CD4-positive, alpha-beta T cell treated with Interleukin-21 for 1 hour (primary cell): ENCODE results near the gene MYOT.

Source experiments
- DNase-seq: peaks from one replicate; pipeline ENCODE4 v3.0.0-alpha.2; 2020

Gene MYOT

DNA sequence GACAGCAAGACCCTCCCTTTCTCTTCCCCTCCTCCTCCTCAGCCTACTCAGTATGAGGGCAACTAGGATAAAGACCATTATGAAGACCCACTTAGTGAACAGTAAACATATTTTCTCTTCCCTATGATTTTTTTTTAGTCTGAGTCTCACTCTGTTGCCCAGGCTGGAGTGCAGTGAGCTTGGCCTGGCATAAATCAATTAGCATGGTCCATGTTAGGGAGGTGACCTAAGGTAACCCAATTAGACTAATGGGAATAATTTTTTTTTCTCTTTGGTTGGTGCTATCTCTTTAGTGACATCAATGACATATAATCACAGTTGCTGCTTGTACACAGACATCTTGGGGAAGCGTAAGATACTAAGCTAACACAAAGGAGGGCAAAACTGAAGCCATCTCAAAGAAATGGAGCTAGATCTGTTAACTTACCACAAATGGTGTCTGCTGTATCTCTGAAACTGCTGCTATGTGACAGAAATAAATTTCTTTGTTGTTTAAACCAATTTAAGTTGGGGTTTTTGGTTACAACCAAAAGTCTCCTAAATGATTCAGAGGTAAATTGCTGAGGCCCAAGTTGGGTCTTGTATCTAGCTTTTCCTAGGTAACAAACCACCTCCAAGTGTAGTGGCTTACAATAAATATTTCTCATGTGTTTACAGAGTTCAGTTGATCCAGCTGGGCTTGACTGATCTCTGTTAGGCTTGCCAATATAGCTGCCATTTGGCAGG is 34.9 kb downstream of the MYOT start:
- DNase-seq = no peak

DNA sequence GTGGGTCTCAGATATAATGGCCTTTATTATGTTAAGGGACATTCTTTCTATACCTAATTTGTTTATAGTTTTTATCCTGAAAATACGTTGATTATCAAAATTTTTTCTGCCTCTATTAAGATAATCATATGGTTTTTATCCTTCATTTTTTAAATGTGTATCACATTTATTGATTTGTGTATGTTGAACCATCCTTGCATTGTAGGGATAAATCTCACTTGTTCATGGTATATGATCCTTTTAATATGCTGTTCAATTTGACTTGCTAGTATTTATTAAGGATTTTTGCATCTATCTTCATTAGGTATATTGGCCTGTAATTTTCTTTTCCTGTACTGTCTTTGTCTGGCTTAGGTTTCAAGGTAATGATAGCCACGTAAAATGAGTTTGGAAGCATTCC is 47.1 kb downstream of the MYOT start:
- no peak for DNase-seq

DNA sequence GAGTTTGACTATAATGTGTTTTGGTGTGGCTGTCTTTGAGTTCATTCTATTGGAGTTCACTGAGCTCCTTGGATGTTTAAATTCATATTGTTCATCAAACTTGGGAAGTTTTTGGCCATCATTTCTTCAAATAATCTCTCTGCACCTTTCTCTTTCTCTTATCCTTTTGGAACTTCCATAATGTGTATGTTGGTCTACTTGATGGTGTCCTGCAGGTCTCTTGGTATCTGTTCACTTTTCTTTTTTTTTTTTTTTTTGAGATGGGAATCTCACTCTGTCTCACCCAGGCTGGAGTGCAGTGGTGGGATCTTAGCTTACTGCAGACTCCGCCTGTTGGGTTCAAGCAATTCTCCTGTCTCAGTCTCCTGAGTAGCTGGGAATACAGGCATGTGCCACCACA is 49.3 kb downstream of the MYOT start:
- no peak for DNase-seq

DNA sequence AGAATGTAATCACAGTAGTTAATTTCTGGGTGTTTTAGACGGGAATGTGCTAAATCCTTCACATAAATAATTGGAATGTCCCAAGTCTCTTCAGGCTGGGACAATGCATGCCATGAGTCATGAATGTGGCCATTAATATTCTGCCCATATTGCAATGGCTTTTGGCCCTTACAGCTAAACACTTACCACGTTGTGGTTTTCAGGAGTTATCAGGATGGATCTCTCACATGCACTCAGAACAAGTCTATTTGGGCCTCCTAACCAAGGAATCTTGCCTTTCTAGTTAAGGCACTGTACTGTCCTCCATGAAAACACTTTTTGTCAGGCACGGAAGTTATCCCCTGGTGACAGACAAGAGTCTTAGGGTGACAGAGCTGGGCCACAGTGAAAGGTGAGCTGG is 54.3 kb downstream of the MYOT start:
- DNase-seq = no peak

DNA sequence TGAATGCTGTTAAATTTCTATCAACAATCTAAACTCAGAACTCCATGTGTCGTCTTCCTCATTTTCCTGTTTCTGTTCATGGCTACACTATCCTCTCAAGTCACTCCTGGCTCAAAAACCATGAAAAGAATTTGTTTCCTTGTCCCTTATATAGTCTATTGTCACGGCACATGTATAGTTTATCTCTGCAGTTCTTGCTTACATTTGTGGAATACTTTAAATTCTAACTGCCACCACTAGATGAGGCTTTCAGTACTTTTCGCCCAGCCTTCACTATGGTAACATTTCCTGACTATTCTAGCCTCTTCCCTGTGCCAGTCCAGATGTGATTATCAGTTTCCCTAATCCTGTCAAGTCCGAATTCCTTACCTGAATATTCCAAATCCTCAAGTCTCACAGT is 56.2 kb downstream of the MYOT start:
- no peak for DNase-seq

DNA sequence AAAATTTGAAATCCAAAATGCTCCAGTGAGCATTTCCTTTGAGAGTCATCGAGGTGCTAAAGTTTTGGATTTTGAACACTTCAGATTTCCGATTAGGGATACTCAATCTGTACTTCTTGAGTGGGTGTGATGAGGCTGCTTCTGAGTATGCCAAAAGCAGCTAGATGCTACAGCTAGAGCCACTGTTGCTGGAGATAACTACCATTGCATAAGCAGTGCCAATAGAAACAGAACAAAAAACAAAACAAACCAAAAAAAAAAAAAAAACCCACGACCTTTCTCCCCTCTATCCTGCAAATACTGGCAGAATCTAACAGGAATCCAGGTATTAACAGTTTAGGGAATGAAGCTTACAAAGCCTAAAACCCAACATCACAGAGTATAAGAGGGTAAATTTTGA is 65.1 kb downstream of the MYOT start:
- DNase-seq = no peak

DNA sequence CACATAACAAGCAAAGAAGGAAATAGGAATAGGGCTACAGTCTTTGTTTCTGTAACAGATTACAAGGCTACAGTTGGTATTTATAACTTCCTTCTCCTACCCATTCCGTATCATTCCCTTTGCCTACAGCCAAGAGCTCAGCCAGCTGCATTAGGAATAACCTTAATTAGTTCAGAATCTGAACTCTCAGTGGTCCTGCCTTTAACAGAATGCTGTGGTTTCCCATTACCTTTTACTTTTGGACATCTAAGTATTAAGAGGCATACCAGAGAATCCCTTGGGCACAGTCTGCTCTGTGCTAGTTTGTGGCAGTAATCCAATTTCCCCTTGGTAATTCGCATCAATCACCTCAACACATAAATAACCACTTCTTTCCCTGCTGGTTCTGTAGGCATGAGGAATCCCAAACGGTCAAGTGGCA is 65.8 kb downstream of the MYOT start:
- no peak for DNase-seq

DNA sequence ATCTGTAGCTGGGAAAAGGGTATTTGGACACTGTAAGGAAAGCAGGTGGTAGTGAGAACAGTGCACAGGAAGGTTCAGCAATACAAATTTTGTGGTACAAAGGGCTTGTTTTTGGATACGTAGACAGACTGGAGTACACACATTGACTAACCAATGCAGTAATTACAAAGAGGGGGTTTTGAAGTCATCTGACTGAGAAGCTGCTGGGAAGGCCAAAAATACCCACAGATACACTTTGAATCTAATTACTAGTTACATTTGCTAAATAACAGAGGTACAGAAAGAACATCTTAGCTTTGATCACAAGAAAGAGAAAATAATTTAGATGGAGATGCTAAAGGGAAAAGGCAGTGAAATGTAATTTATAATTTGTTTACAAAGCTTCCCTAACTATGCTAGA is 67.5 kb downstream of the MYOT start:
- DNase-seq = no peak

DNA sequence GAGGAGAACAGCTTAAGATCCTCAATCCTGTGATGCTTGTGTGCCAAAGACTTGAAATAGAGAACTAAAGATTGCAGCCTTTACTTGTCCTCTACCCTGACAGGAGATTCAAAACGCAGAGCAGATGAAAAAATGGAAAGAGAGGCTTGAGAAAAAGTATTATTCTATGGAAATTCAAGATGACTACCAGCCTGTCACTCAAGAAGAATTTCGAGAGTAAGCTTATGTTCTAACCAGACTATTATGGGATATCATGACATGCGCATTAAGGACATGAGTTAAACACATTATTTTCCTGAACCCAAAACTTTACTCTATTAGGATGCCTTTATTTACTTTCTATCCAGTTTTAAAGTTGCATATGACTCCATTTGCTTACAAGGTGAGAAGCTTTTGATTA is 68.0 kb downstream of the MYOT start:
- DNase-seq = no peak
